ENCODE measurements around the gene FHOD1. TPM values are rescaled to one million over a fixed set of nuclear protein-coding genes. Genes with fewer than 3 reads are reported as not detected.

FHOD1 gene
- total and polyA plus RNA-seq, 2 of the 13 experiments (the other 11 are each of a cell fraction or from before 2014, with no cell fraction given) = 20.0 to 20.8 TPM

GRCh38 chr16:67279296-67280089 lies 32.2 kb upstream of the FHOD1 start, which contains the start of gene PLEKHG4 (continued):
- TF ChIP-seq DRAP1 (CRISPR knock-in tag; IDR thresholded peaks at IDR 0.05) = no peak
- no peak for TF ChIP-seq RFXANK (CRISPR knock-in tag; IDR thresholded peaks at IDR 0.05)
- peak; percentile 96 for TF ChIP-seq XRCC5 (optimal IDR thresholded peaks at IDR 0.05; ENCODE audit: low read length)
- TF ChIP-seq ZNF691 (CRISPR knock-in tag; IDR thresholded peaks at IDR 0.05; ENCODE audit: borderline replicate concordance, low read depth) = peak; percentile 79; the same call in 1 of the 2 replicates
- TF ChIP-seq ZNF350 (CRISPR knock-in tag; IDR thresholded peaks at IDR 0.05; ENCODE audit: borderline replicate concordance, low read depth) = no peak
- TF ChIP-seq AGO1 (IDR thresholded peaks at IDR 0.05; ENCODE audit: low read depth, low read length, poor library complexity, severe bottlenecking) = peak; percentile 33
- TF ChIP-seq ZNF382 (CRISPR knock-in tag; IDR thresholded peaks at IDR 0.05; ENCODE audit: borderline replicate concordance) = no peak
- TF ChIP-seq RARA (CRISPR knock-in tag; IDR thresholded peaks at IDR 0.05) = no peak; the same call in 1 of the 2 replicates
- TF ChIP-seq TEAD2 (CRISPR knock-in tag; IDR thresholded peaks at IDR 0.05) = 0 out of 2 replicates have a peak, but pooled peaks have one; percentile 15
- TF ChIP-seq ZNF225 (CRISPR knock-in tag; IDR thresholded peaks at IDR 0.05) = peak; percentile 65; the same call in 1 of the 2 replicates
- TF ChIP-seq RFX3 (CRISPR knock-in tag; IDR thresholded peaks at IDR 0.05) = no peak
- TF ChIP-seq HIC2 (CRISPR knock-in tag; IDR thresholded peaks at IDR 0.05; ENCODE audit: low read depth) = peak; percentile 63
- no peak for TF ChIP-seq PAXIP1 (CRISPR knock-in tag; conservative IDR thresholded peaks at IDR 0.05)
- TF ChIP-seq KDM1A (CRISPR knock-in tag; IDR thresholded peaks at IDR 0.05) = peak; percentile 45; the same call in 1 of the 2 replicates
- no peak for TF ChIP-seq KLF9 (CRISPR knock-in tag; IDR thresholded peaks at IDR 0.05; ENCODE audit: low read depth)
- no peak for TF ChIP-seq SIX1 (CRISPR knock-in tag; IDR thresholded peaks at IDR 0.05; ENCODE audit: borderline replicate concordance)
- TF ChIP-seq KLF15 (CRISPR knock-in tag; IDR thresholded peaks at IDR 0.05; ENCODE audit: borderline replicate concordance) = no peak
- TF ChIP-seq ZSCAN12 (CRISPR knock-in tag; IDR thresholded peaks at IDR 0.05) = 0 out of 2 replicates have a peak, but pooled peaks have one; percentile 74
- TF ChIP-seq ZNF205 (CRISPR knock-in tag; IDR thresholded peaks at IDR 0.05) = no peak
- peak; percentile 97; the same call in 1 of the 2 replicates for TF ChIP-seq HOXA9 (CRISPR knock-in tag; IDR thresholded peaks at IDR 0.05; ENCODE audit: borderline replicate concordance)
- TF ChIP-seq ZNF44 (CRISPR knock-in tag; IDR thresholded peaks at IDR 0.05) = no peak
- TF ChIP-seq MTF2 (CRISPR knock-in tag; IDR thresholded peaks at IDR 0.05; ENCODE audit: borderline replicate concordance) = peak; percentile 53; the same call in 1 of the 2 replicates
- TF ChIP-seq ZNF207 (IDR thresholded peaks at IDR 0.05; ENCODE audit: borderline replicate concordance) = no peak
